ENCODE results near the gene CXCL13. TPM values are rescaled to one million over a fixed set of nuclear protein-coding genes. Genes with fewer than 3 reads are reported as not detected.

CXCL13 gene
- total RNA-seq, 1 experiment from 2014 or later, result not detected

GRCh38 chr4:77586951-77587383 is 18.7 kb upstream of the CXCL13 start:
- BruUV-seq (replicated peaks), result no TSS peak
- Histone ChIP-seq H3K79me2 (ENCODE audit: low read depth) (no peaks in the 10 kb centered on the region), H3K4me3 (no peak overlapping the region), H2AFZ (peak overlapping the region; percentile 57; the same call in 1 of the 2 replicates), H3K27ac (peak overlapping the region; percentile 51), H3K9me3 (ENCODE audit: insufficient read depth, low read depth) (no peaks in the 10 kb centered on the region), H3K9me2 (ENCODE audit: insufficient read depth) (no peaks in the 10 kb centered on the region), H3K4me2 (peak overlapping the region; percentile 53), H3K36me3 (ENCODE audit: low read depth) (no peaks in the 10 kb centered on the region), H3K4me1 (replicated peaks; ENCODE audit: insufficient read depth) (peaks cover 11% of the 10 kb centered on the region), H4K20me1 (ENCODE audit: insufficient read depth) (no peaks in the 10 kb centered on the region), H3K27me3 (ENCODE audit: insufficient read depth, low read depth) (no peaks in the 10 kb centered on the region), H3F3A (ENCODE audit: insufficient read depth, low read depth) (peaks cover 5% of the 10 kb centered on the region; the same call in 1 of the 2 replicates)
- peak; percentile 36 to 81 for DNase-seq
- ChIA-PET POLR2A (ENCODE audit: unreplicated experiment) (no interaction called here), CTCF (no interaction called here)
- no peak for TF ChIP-seq CTCF (conservative IDR thresholded peaks at IDR 0.05)
- TF ChIP-seq EZH2 (IDR thresholded peaks at IDR 0.05; ENCODE audit: low read depth), result no peak
- intact Hi-C loops (cut with micrococcal nuclease; ENCODE audit: unreplicated experiment), result loop anchor here (2.0 kb wide), 1 partner anchor 48 kb away; no protein-coding TSS in a partner anchor

GRCh38 chr4:77590482-77590881 is 15.1 kb upstream of the CXCL13 start:
- peaks cover 4% of the 10 kb centered on the region; the same call in 1 of the 2 replicates for H3K4me1 ChIP-seq (replicated peaks; ENCODE audit: insufficient read depth)
- no peaks in the 10 kb centered on the region for H3K79me2 ChIP-seq (ENCODE audit: low read depth)
- no TSS peak for BruUV-seq (replicated peaks)
- no peaks in the 10 kb centered on the region for H3K27me3 ChIP-seq (ENCODE audit: insufficient read depth, low read depth)
- no peak overlapping the region for H2AFZ ChIP-seq
- no peak overlapping the region for H3K27ac ChIP-seq
- H3K4me3 ChIP-seq, result no peak overlapping the region
- CTCF ChIA-PET, result no interaction called here
- H3K36me3 ChIP-seq (ENCODE audit: low read depth), result no peaks in the 10 kb centered on the region
- POLR2A ChIA-PET (ENCODE audit: unreplicated experiment), result no interaction called here
- intact Hi-C loops (cut with micrococcal nuclease; ENCODE audit: unreplicated experiment), result no loop called here
- no peaks in the 10 kb centered on the region for H3F3A ChIP-seq (ENCODE audit: insufficient read depth, low read depth)
- H3K9me2 ChIP-seq (ENCODE audit: insufficient read depth), result no peaks in the 10 kb centered on the region
- H3K4me2 ChIP-seq, result no peak overlapping the region
- TF ChIP-seq CTCF (conservative IDR thresholded peaks at IDR 0.05) (no peak), EZH2 (IDR thresholded peaks at IDR 0.05; ENCODE audit: low read depth) (no peak)
- DNase-seq, result no peak
- H3K9me3 ChIP-seq (ENCODE audit: insufficient read depth, low read depth), result no peaks in the 10 kb centered on the region
- H4K20me1 ChIP-seq (ENCODE audit: insufficient read depth), result no peaks in the 10 kb centered on the region

- no peak overlapping the region for H3K4me2 ChIP-seq
- H3K4me3 ChIP-seq, result no peak overlapping the region
- no peaks in the 10 kb centered on the region for H3K36me3 ChIP-seq (ENCODE audit: low read depth)
- H3K9me2 ChIP-seq (ENCODE audit: insufficient read depth), result no peaks in the 10 kb centered on the region
- no peak for DNase-seq
- TF ChIP-seq EZH2 (IDR thresholded peaks at IDR 0.05; ENCODE audit: low read depth), result no peak
- TF ChIP-seq CTCF (conservative IDR thresholded peaks at IDR 0.05), result no peak
- POLR2A ChIA-PET (ENCODE audit: unreplicated experiment), result no interaction called here
- no peak overlapping the region for H2AFZ ChIP-seq
- no peaks in the 10 kb centered on the region for H3K79me2 ChIP-seq (ENCODE audit: low read depth)
- intact Hi-C loops (cut with micrococcal nuclease; ENCODE audit: unreplicated experiment), result no loop called here
- H3K9me3 ChIP-seq (ENCODE audit: insufficient read depth, low read depth), result no peaks in the 10 kb centered on the region
- H3F3A ChIP-seq (ENCODE audit: insufficient read depth, low read depth), result no peaks in the 10 kb centered on the region
- peaks cover 4% of the 10 kb centered on the region; the same call in 1 of the 2 replicates for H3K4me1 ChIP-seq (replicated peaks; ENCODE audit: insufficient read depth)
- no peaks in the 10 kb centered on the region for H3K27me3 ChIP-seq (ENCODE audit: insufficient read depth, low read depth)
- CTCF ChIA-PET, result interaction anchor here (0.6 kb wide), 1 partner anchor 462 kb away, joined by 7 read pairs; no protein-coding TSS in a partner anchor
- H4K20me1 ChIP-seq (ENCODE audit: insufficient read depth), result no peaks in the 10 kb centered on the region
- BruUV-seq (replicated peaks), result no TSS peak
- H3K27ac ChIP-seq, result no peak overlapping the region
These were observed 14.1 kb upstream of the CXCL13 start for GRCh38 chr4:77591532-77591931.

Measured in PC-9 (cell line).